A673 (cell line): Measurements from ENCODE around the gene OTOP3. TPM values are rescaled to one million over a fixed set of nuclear protein-coding genes. Genes with fewer than 3 reads are reported as not detected.

Source experiments
- BruUV-seq: library from RNA; stranded (reverse); fragments of 400-500 nt; replicated peaks from 2 replicates; lab custom pipeline; 2021; lab: Mats Ljungman, UMichigan
- CTCF ChIA-PET: fragments of 300-600 bp; sonication (Branson Sonifier 250); formaldehyde crosslinking; loops from one replicate; lab custom pipeline; 2022; ENCODE audit warnings: antibody characterized with exemption; lab: Charles Lee
- POLR2A ChIA-PET: fragments of 300-600 bp; sonication (Branson Sonifier 250); formaldehyde crosslinking; loops from one replicate; lab custom pipeline; 2022; ENCODE audit warnings: antibody characterized with exemption; ENCODE audit not compliant: low non-redundant PET; lab: Charles Lee
- DNase-seq: peaks from one replicate; pipeline ENCODE4 v3.0.0-alpha.2; 2015; ENCODE audit warnings: low spot score
- H3K27ac ChIP-seq: fragments of 200-600 bp; sonication (generic); 2 replicates; pipeline ENCODE4 v1.5.1; 2016; ENCODE audit warnings: mixed run types, low read depth, mild to moderate bottlenecking, mixed read lengths, antibody characterized with exemption, low read length; ENCODE audit not compliant: poor library complexity, severe bottlenecking
- H3K27me3 ChIP-seq: fragments of 200-600 bp; sonication (generic); replicated peaks from 2 replicates; pipeline ENCODE4 v1.6.1; 2017; ENCODE audit warnings: mixed run types, low read depth, mild to moderate bottlenecking, mixed read lengths, antibody characterized with exemption, low read length; ENCODE audit not compliant: insufficient read depth, poor library complexity
- H3K36me3 ChIP-seq: fragments of 200-600 bp; sonication (generic); 2 replicates; pipeline ENCODE4 v1.6.1; 2016; ENCODE audit warnings: mixed run types, mild to moderate bottlenecking, mixed read lengths, antibody characterized with exemption, low read length; ENCODE audit not compliant: insufficient read depth, poor library complexity, severe bottlenecking
- H3K4me1 ChIP-seq: fragments of 200-600 bp; sonication (generic); 2 replicates; pipeline ENCODE4 v1.6.1; 2017; ENCODE audit warnings: mixed run types, mild to moderate bottlenecking, mixed read lengths, antibody characterized with exemption, low read length; ENCODE audit not compliant: insufficient read depth, poor library complexity, severe bottlenecking
- H3K4me3 ChIP-seq: fragments of 200-600 bp; sonication (generic); 2 replicates; pipeline ENCODE4 v1.5.1; 2016; ENCODE audit warnings: low read depth, mixed run types, mild to moderate bottlenecking, mixed read lengths, low read length; ENCODE audit not compliant: poor library complexity, severe bottlenecking
- H3K9me3 ChIP-seq: fragments of 200-600 bp; sonication (generic); 2 replicates; pipeline ENCODE4 v1.6.1; 2016; ENCODE audit warnings: mixed run types, low read depth, mild to moderate bottlenecking, mixed read lengths, antibody characterized with exemption, low read length; ENCODE audit not compliant: poor library complexity, severe bottlenecking
- EZH2 ChIP-seq: fragments of 200-600 bp; sonication (generic); IDR thresholded peaks from 2 replicates; pipeline ENCODE4 v1.6.1; 2017; ENCODE audit warnings: borderline replicate concordance, low read depth, mild to moderate bottlenecking, mixed read lengths, antibody characterized with exemption, low read length; ENCODE audit not compliant: poor library complexity, severe bottlenecking
- intact Hi-C: fragments of 100-400 bp; cut with micrococcal nuclease; formaldehyde crosslinking; loops from one replicate; pipeline ENCODE4 v1.10.0; 2022; ENCODE audit not compliant: unreplicated experiment
- total RNA-seq: library from RNA; stranded (reverse); gene quantifications from 2 replicates; pipeline ENCODE4 v1.2.3, GENCODE V29; 2021
- TF ChIP-seq, protein P1 (sequence below): fragments of 300-800, 200-600 bp; sonication (generic); conservative IDR thresholded peaks from 2 replicates; pipeline ENCODE4 v1.5.1; 2017; ENCODE audit warnings: low read depth, mild to moderate bottlenecking, antibody characterized with exemption, low read length, moderate library complexity, mixed read lengths

Gene OTOP3
- total RNA-seq, 1 experiment from 2014 or later, result not detected

GRCh38 chr17:74943808-74944522 lies 8.3 kb downstream of the OTOP3 start:
- POLR2A ChIA-PET, result no interaction called here
- Histone ChIP-seq H3K4me1 (no peaks in the 10 kb centered on the region), H3K27ac (no peak overlapping the region), H3K4me3 (no peak overlapping the region), H3K9me3 (no peaks in the 10 kb centered on the region), H3K36me3 (no peaks in the 10 kb centered on the region), H3K27me3 (peaks cover 86% of the 10 kb centered on the region)
- no peak for DNase-seq
- no TSS peak for BruUV-seq
- CTCF ChIA-PET, result no interaction called here
- intact Hi-C loops, result no loop called here
- TF ChIP-seq EZH2, result peak; percentile 39
- TF ChIP-seq, protein P1, sequence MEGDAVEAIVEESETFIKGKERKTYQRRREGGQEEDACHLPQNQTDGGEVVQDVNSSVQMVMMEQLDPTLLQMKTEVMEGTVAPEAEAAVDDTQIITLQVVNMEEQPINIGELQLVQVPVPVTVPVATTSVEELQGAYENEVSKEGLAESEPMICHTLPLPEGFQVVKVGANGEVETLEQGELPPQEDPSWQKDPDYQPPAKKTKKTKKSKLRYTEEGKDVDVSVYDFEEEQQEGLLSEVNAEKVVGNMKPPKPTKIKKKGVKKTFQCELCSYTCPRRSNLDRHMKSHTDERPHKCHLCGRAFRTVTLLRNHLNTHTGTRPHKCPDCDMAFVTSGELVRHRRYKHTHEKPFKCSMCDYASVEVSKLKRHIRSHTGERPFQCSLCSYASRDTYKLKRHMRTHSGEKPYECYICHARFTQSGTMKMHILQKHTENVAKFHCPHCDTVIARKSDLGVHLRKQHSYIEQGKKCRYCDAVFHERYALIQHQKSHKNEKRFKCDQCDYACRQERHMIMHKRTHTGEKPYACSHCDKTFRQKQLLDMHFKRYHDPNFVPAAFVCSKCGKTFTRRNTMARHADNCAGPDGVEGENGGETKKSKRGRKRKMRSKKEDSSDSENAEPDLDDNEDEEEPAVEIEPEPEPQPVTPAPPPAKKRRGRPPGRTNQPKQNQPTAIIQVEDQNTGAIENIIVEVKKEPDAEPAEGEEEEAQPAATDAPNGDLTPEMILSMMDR, result no peak

- ChIA-PET CTCF (no interaction called here), POLR2A (no interaction called here)
- H3K4me3 ChIP-seq, result no peak overlapping the region
- H3K36me3 ChIP-seq, result no peaks in the 10 kb centered on the region
- TF ChIP-seq, protein P1, result no peak
- no peak for TF ChIP-seq EZH2
- intact Hi-C loops, result no loop called here
- no peaks in the 10 kb centered on the region for H3K4me1 ChIP-seq
- no peaks in the 10 kb centered on the region for H3K9me3 ChIP-seq
- peaks cover 87% of the 10 kb centered on the region for H3K27me3 ChIP-seq
- no peak overlapping the region for H3K27ac ChIP-seq
- no peak for DNase-seq
- BruUV-seq, result no TSS peak
These were observed 9.8 kb downstream of the OTOP3 start for GRCh38 chr17:74945543-74945942.

- H3K9me3 ChIP-seq, result no peaks in the 10 kb centered on the region
- no peak for DNase-seq
- intact Hi-C loops, result no loop called here
- ChIA-PET CTCF (no interaction called here), POLR2A (no interaction called here)
- no peaks in the 10 kb centered on the region for H3K4me1 ChIP-seq
- no peak for TF ChIP-seq EZH2
- TF ChIP-seq, protein P1, result no peak
- no peaks in the 10 kb centered on the region for H3K36me3 ChIP-seq
- H3K27me3 ChIP-seq, result peaks cover 86% of the 10 kb centered on the region
- no TSS peak for BruUV-seq
- no peak overlapping the region for H3K27ac ChIP-seq
- no peak overlapping the region for H3K4me3 ChIP-seq
These were observed 10.9 kb downstream of the OTOP3 start for GRCh38 chr17:74946641-74947040.
